ENCODE results near the gene PVALB. TPM values are rescaled to one million over a fixed set of nuclear protein-coding genes. Genes with fewer than 3 reads are reported as not detected.
A peak's percentile ranks its signal among the peaks of the same experiment; 100 is the strongest.

The PVALB gene
- total and polyA plus RNA-seq, 11 donors: not detected

- TF ChIP-seq POLR2A (IDR thresholded peaks at IDR 0.05): no peak
- TF ChIP-seq CTCF (IDR thresholded peaks at IDR 0.05): no peak
- no peak for DNase-seq
- intact Hi-C loops (cut with DNase I): loop anchor here (2.0 to 10.0 kb wide), 12 partner anchors 69 to 479 kb away; no protein-coding TSS in a partner anchor
- no peak for ATAC-seq
- H3K4me1 ChIP-seq: peaks cover 0 to 10% (median 2%) of the 10 kb centered on the region in 12 donors
- H3K9me3 ChIP-seq: no peaks in the 10 kb centered on the region
- no peak overlapping the region for H3K4me3 ChIP-seq
- WGBS, 4 donors: 75 to 87% (median 80%) methylated on average over 2 of the region's 2 CpGs
- H3K27ac ChIP-seq: no peak overlapping the region
- peaks cover 0 to 39% (median 14%) of the 10 kb centered on the region in 9 donors for H3K27me3 ChIP-seq
- H3K36me3 ChIP-seq: no peaks in the 10 kb centered on the region
Measured at GRCh38 chr22:36783743-36784142, 33.1 kb downstream of the PVALB start.

GRCh38 chr22:36781656-36782627, 34.9 kb downstream of the PVALB start:
- Histone ChIP-seq H3K4me1 (peaks cover 0 to 10% (median 2%) of the 10 kb centered on the region in 12 donors), H3K27me3 (peaks cover 0 to 32% (median 14%) of the 10 kb centered on the region in 9 donors), H3K4me3 (no peak overlapping the region), H3K27ac (peak overlapping the region in 1 of 12 donors; percentile 47), H3K36me3 (no peaks in the 10 kb centered on the region), H3K9me3 (no peaks in the 10 kb centered on the region)
- intact Hi-C loops (cut with DNase I): loop anchor here (1.0 to 10.0 kb wide), 13 partner anchors 70 to 480 kb away; no protein-coding TSS in a partner anchor
- ATAC-seq: peak; percentile 49 to 92 (median 89)
- WGBS, 4 donors: 21 to 29% (median 23%) methylated on average over 29 to 33 of the region's 33 CpGs
- peak; percentile 71 to 89 (median 73) for DNase-seq
- TF ChIP-seq POLR2A (IDR thresholded peaks at IDR 0.05) (no peak), CTCF (IDR thresholded peaks at IDR 0.05) (peak; percentile 87 to 97 (median 91))

DNA sequence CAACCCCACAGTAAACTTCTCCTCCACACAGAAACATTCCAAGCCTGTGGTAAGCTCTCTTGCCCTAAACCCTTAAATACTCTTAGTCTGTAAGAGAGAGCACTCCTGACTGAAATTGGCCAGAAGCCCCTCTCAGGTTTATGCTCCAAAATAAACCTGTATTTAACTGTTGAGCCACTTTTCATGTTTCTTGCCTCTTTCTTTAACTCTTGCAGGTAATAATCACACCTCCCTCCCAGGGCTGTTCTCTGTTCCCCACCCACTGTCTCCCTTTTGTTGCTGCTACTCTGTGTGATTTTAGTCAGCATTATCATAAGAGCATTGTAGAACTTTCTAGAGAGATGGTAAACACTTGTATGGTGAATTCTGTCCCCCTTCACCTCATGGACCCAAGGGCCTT, 38.8 kb downstream of the PVALB start:
- DNase-seq: no peak

More for the DNA sequence above, 38.8 kb downstream of the PVALB start:
- Histone ChIP-seq H3K4me1 (peaks cover 0 to 28% (median 15%) of the 10 kb centered on the region in 12 donors), H3K36me3 (no peaks in the 10 kb centered on the region), H3K27ac (no peak overlapping the region), H3K4me3 (no peak overlapping the region), H3K27me3 (no peaks in the 10 kb centered on the region), H3K9me3 (no peaks in the 10 kb centered on the region)
- no peak for ATAC-seq
- intact Hi-C loops (cut with DNase I): loop anchor here in 6 of 10 donors (2.0 to 10.0 kb wide), 6 partner anchors 199 to 417 kb away; no protein-coding TSS in a partner anchor
- no peak for TF ChIP-seq POLR2A (IDR thresholded peaks at IDR 0.05)
- TF ChIP-seq CTCF (IDR thresholded peaks at IDR 0.05): no peak

Data from heart left ventricle (tissue), 16 donors.